NOMO-1 (cell line): ENCODE results near the gene OR2V2.
"Not testable (repeated sequence)": the region's sequence is repeated elsewhere in the genome, so short reads cannot be mapped to it uniquely, and the experiment has no call there.

ENCODE experiments used
- DNase-seq, 2 experiments: peaks; one replicate each; lab custom pipeline; 2025; ENCODE audit not compliant: unreplicated experiment in 2 of 2; lab: John Stamatoyannopoulos, UW

Gene OR2V2

GRCh38 chr5:181142054-181142453 is 5.3 kb upstream of the OR2V2 start:
- DNase-seq: no peak

- no peak for DNase-seq
Observed at GRCh38 chr5:181145133-181145532, 2.3 kb upstream of the OR2V2 start.

- DNase-seq: no peak
Observed at GRCh38 chr5:181149355-181149754, 2.0 kb downstream of the OR2V2 start.

GRCh38 chr5:181149806-181150733 is 2.7 kb downstream of the OR2V2 start:
- DNase-seq: no peak

- DNase-seq: no peak
Observed at GRCh38 chr5:181151146-181151545, 3.8 kb downstream of the OR2V2 start.

GRCh38 chr5:181152406-181152805 is 5.0 kb downstream of the OR2V2 start:
- DNase-seq: no peak

- no peak for DNase-seq
Observed at GRCh38 chr5:181153814-181154213, 6.4 kb downstream of the OR2V2 start.

GRCh38 chr5:181156758-181157157 is 9.4 kb downstream of the OR2V2 start:
- no peak for DNase-seq

GRCh38 chr5:181158869-181159268 is 11.5 kb downstream of the OR2V2 start:
- no peak for DNase-seq

- DNase-seq: peak; percentile 55 to 60
Observed at GRCh38 chr5:181159286-181160151, 12.1 kb downstream of the OR2V2 start.

GRCh38 chr5:181160152-181160754 is 12.9 kb downstream of the OR2V2 start:
- no peak for DNase-seq

GRCh38 chr5:181160755-181161533 is 13.6 kb downstream of the OR2V2 start:
- not testable (repeated sequence) for DNase-seq

- DNase-seq: no peak
Observed at GRCh38 chr5:181161534-181162175, 14.3 kb downstream of the OR2V2 start.

GRCh38 chr5:181163487-181164075 is 16.2 kb downstream of the OR2V2 start:
- DNase-seq: peak; percentile 32 to 54

GRCh38 chr5:181164076-181164952 is 16.9 kb downstream of the OR2V2 start:
- DNase-seq: no peak

- peak in 1 of 2 experiments; percentile 24 for DNase-seq
Observed at GRCh38 chr5:181166812-181167733, 19.7 kb downstream of the OR2V2 start.

- peak in 1 of 2 experiments; percentile 2 for DNase-seq
Observed at GRCh38 chr5:181167814-181168488, 20.6 kb downstream of the OR2V2 start.
